Measurements from ENCODE around the gene TNNT1.

DNA sequence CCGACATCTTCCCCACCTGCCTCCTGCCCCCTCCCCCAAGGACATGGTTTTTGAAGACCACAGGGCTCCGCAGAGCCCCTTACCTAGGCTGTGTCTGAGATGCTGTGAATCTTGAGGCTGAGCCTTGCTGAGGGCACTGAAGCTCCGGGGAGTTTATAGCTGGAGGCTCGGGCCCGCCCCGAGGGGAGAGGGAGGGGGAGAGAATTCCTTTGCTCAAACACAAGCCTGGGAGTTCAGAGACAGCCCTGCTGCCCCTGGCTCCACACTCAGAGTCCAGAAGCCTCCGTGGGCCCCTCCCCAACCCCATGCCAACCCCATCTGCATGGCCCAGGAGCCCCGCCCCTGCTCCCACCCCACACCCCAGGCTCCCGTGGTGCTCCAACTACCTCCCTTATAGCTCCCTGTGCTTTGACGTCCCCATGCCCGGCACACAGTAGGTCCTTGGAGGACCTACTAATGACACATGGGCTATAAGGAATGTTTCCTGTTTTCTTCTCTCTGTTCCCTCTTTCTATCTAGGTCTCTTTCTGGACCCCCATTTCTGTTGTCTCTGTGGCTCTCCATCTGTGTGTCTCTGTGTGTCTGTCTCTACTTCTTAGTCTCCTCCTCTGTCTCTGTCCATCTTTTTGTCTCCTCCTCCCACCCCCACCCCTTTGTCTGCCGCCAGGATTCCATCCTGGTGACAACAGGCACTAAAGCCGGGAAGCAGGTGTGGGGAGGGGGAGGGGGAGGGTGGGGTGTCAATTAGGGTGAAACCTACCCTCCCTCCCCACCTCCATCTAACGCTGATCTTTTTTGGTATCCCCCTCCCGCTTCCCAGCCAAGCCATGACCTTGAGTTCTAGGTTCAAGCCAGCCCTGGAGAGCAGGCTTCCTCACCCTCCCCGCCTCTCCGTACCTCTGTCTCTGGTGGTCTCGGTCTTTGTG, at the start of gene TNNT1:
- TF ChIP-seq POLR2A (IDR thresholded peaks at IDR 0.05), result no peak
- no peak for TF ChIP-seq CTCF (IDR thresholded peaks at IDR 0.05)

Data from tibial nerve (tissue), 3 donors.